HepG2 (cell line): ENCODE data around the gene BAZ1A. TPM values are rescaled to one million over a fixed set of nuclear protein-coding genes. Genes with fewer than 3 reads are reported as not detected.

Experiments
- ATAC-seq: fragments of 200-7000 bp; cut with Tn5 transposase; 3 replicates; pipeline ENCODE4 v1.9.1; 2020; ENCODE audit warnings: mild to moderate bottlenecking, moderate library complexity
- BruUV-seq: library from RNA; stranded (reverse); fragments of 400-500 nt; replicated peaks from 2 replicates; lab custom pipeline; 2021; lab: Mats Ljungman, UMichigan
- CTCF ChIA-PET: fragments of 300-600 bp; formaldehyde crosslinking; extraction: SDS; loops from one replicate; lab custom pipeline; 2021; ENCODE audit warnings: low total read pairs, inconsistent platforms, low intra/inter-chr PET ratio; lab: Yijun Ruan, JAX
- POLR2A ChIA-PET: fragments of 350-600 bp; sonication (Branson Sonifier 250); formaldehyde crosslinking; loops from one replicate; lab custom pipeline; 2020; ENCODE audit warnings: antibody characterized with exemption, inconsistent platforms; lab: Yijun Ruan, JAX
- DNase-seq: peaks from one replicate; pipeline ENCODE4 v3.0.0-alpha.2; 2015; ENCODE audit warnings: low spot score
- FAIRE-seq: peaks from 3 replicates; lab custom pipeline; 2011; peaks lifted over from hg19 to GRCh38; lab: Jason Lieb, UNC
- H2AFZ ChIP-seq: one replicate; pipeline ENCODE4 v1.6.1; 2011; ENCODE audit warnings: low read length, inconsistent platforms
- H3K27ac ChIP-seq: fragments of 300-600 bp; 3 replicates; pipeline ENCODE4 v1.8.0; 2011; ENCODE audit warnings: mixed run types, mild to moderate bottlenecking, mixed read lengths, low read length, inconsistent platforms; ENCODE audit not compliant: insufficient read depth; ENCODE audit errors: extremely low read length
- H3K27me3 ChIP-seq, 2 experiments: fragments of 200-600 bp in 1 of 2; 2 replicates in 1 of 2; 3 replicates in 1 of 2; pipeline versions ENCODE4 v1.6.0 to v1.8.0; 2011; ENCODE audit warnings: low read length in 2 of 2, mild to moderate bottlenecking in 2 of 2, moderate library complexity in 2 of 2, inconsistent platforms in 1 of 2; ENCODE audit not compliant: insufficient read depth in 2 of 2, control insufficient read depth in 1 of 2
- H3K36me3 ChIP-seq, 2 experiments: fragments of 200-600 bp in 1 of 2; replicated peaks in 1 of 2; 2 replicates in 1 of 2; 3 replicates in 1 of 2; pipeline versions ENCODE4 v1.5.1 to v1.8.0; 2011; ENCODE audit warnings: low read length in 2 of 2, inconsistent platforms in 1 of 2; ENCODE audit not compliant: insufficient read depth in 2 of 2, control insufficient read depth in 1 of 2
- H3K4me1 ChIP-seq: 2 replicates; pipeline ENCODE4 v1.5.1; 2012; ENCODE audit warnings: low read length, inconsistent platforms; ENCODE audit not compliant: insufficient read depth
- H3K4me2 ChIP-seq: 2 replicates; pipeline ENCODE4 v1.6.0; 2011; ENCODE audit warnings: low read depth, low read length, inconsistent platforms
- H3K4me3 ChIP-seq, 3 experiments: fragments of 200-600 bp in 1 of 3; sonication (generic), shearing (Covaris generic) in 1 of 3; replicated peaks in 1 of 3; 2 replicates each; pipeline ENCODE4 v1.5.1; 2011 to 2016; ENCODE audit warnings: low read length in 3 of 3, inconsistent platforms in 2 of 3, low read depth in 2 of 3, mild to moderate bottlenecking in 2 of 3, control low read depth in 1 of 3, mixed read lengths in 1 of 3; ENCODE audit not compliant: insufficient read depth in 1 of 3
- H3K79me2 ChIP-seq: one replicate; pipeline ENCODE4 v1.6.1; 2011; ENCODE audit warnings: low read length, inconsistent platforms; ENCODE audit not compliant: insufficient read depth
- H3K9ac ChIP-seq: 2 replicates; pipeline ENCODE4 v1.6.0; 2011; ENCODE audit warnings: mild to moderate bottlenecking, low read depth, low read length, inconsistent platforms; ENCODE audit not compliant: insufficient read depth
- H3K9me3 ChIP-seq: 2 replicates; pipeline ENCODE4 v1.5.1; 2012; ENCODE audit warnings: mild to moderate bottlenecking, low read length
- H4K20me1 ChIP-seq: 2 replicates; pipeline ENCODE4 v1.6.0; 2011; ENCODE audit warnings: inconsistent platforms, mild to moderate bottlenecking, low read length, moderate library complexity; ENCODE audit not compliant: insufficient read depth
- CCAR2 ChIP-seq: fragments of 200-400 bp; formaldehyde crosslinking; optimal IDR thresholded peaks from 2 replicates; pipeline ENCODE3; 2018; ENCODE audit warnings: low read depth, mild to moderate bottlenecking, low read length, moderate library complexity
- CERS6 ChIP-seq: sonication (generic); formaldehyde crosslinking; IDR thresholded peaks from 2 replicates; pipeline ENCODE4 v1.5.0; 2020; ENCODE audit warnings: missing genetic modification reagents
- CREB1 ChIP-seq, 2 experiments: fragments of 450-650 bp in 1 of 2; IDR thresholded peaks; 2 replicates each; pipeline ENCODE4 v1.6.1; 2016 to 2017; ENCODE audit warnings: control low read depth in 1 of 2, mild to moderate bottlenecking in 1 of 2, missing compliant biosample characterization in 1 of 2, missing genetic modification characterization in 1 of 2
- MAFG ChIP-seq: sonication (generic); formaldehyde crosslinking; IDR thresholded peaks from 2 replicates; pipeline ENCODE4 v1.5.1; 2020; ENCODE audit warnings: mild to moderate bottlenecking, missing genetic modification reagents
- NKX3-1 ChIP-seq: sonication (generic); formaldehyde crosslinking; IDR thresholded peaks from 2 replicates; pipeline ENCODE4 v1.5.0; 2020; ENCODE audit warnings: missing genetic modification reagents
- NPAS2 ChIP-seq: sonication (generic); formaldehyde crosslinking; IDR thresholded peaks from 2 replicates; pipeline ENCODE4 v1.8.0; 2022; ENCODE audit warnings: mild to moderate bottlenecking, missing genetic modification reagents, borderline replicate concordance
- REXO4 ChIP-seq: sonication (generic); formaldehyde crosslinking; IDR thresholded peaks from 2 replicates; pipeline ENCODE4 v1.8.0; 2022; ENCODE audit warnings: missing genetic modification reagents, mild to moderate bottlenecking, borderline replicate concordance
- SMARCE1 ChIP-seq: fragments of 450-650 bp; IDR thresholded peaks from 2 replicates; pipeline ENCODE4 v1.6.1; 2017; ENCODE audit warnings: borderline replicate concordance
- SRF ChIP-seq: IDR thresholded peaks from 2 replicates; pipeline ENCODE4 v1.6.1; 2011; ENCODE audit warnings: mild to moderate bottlenecking, low read depth, low read length, moderate library complexity
- TBL1XR1 ChIP-seq: fragments of 150-350 bp; IDR thresholded peaks from 2 replicates; pipeline ENCODE4 v1.6.1; 2014; ENCODE audit warnings: borderline replicate concordance, low read length; ENCODE audit not compliant: partially characterized antibody
- TOPORS ChIP-seq: sonication (generic); formaldehyde crosslinking; IDR thresholded peaks from 2 replicates; pipeline ENCODE4 v1.8.0; 2023; ENCODE audit warnings: mild to moderate bottlenecking, missing genetic modification reagents
- XRCC5 ChIP-seq: fragments of 200-400 bp; formaldehyde crosslinking; optimal IDR thresholded peaks from 2 replicates; pipeline ENCODE3; 2017; ENCODE audit warnings: mild to moderate bottlenecking, low read length
- ZC3H4 ChIP-seq: sonication (generic); formaldehyde crosslinking; IDR thresholded peaks from 2 replicates; pipeline ENCODE4 v1.4.0; 2020; ENCODE audit warnings: missing genetic modification reagents, borderline replicate concordance
- ZGPAT ChIP-seq: IDR thresholded peaks from 2 replicates; pipeline ENCODE4 v1.6.1; 2016; ENCODE audit warnings: mild to moderate bottlenecking
- ZNF160 ChIP-seq: sonication (generic); formaldehyde crosslinking; IDR thresholded peaks from 2 replicates; pipeline ENCODE4 v1.8.0; 2022; ENCODE audit warnings: mild to moderate bottlenecking, inconsistent platforms, missing genetic modification reagents
- ZNF564 ChIP-seq: sonication (generic); formaldehyde crosslinking; IDR thresholded peaks from 2 replicates; pipeline ENCODE4 v1.8.1; 2023; ENCODE audit warnings: mild to moderate bottlenecking, missing genetic modification reagents
- ZNF737 ChIP-seq: sonication (generic); formaldehyde crosslinking; IDR thresholded peaks from 2 replicates; pipeline ENCODE4 v1.5.0; 2020; ENCODE audit warnings: missing genetic modification reagents, mild to moderate bottlenecking, borderline replicate concordance
- WGBS: methylation state at CpG from one replicate; pipeline ENCODE4 v1.1.6; 2017; ENCODE audit warnings: low lambda C conversion rate; 5-methylcytosine and 5-hydroxymethylcytosine counted together
- in situ Hi-C: cut with HindIII; loops from 2 replicates; pipeline ENCODE4 v1.10.0; 2017; ENCODE audit warnings: low pct_unique_long_range_greater_than_20kb; ENCODE audit not compliant: extremely low pct_ligation_motif_present
- intact Hi-C: fragments of 100-400 bp; cut with micrococcal nuclease; formaldehyde crosslinking; loops from one replicate; pipeline ENCODE4 v1.10.0; 2022; ENCODE audit not compliant: unreplicated experiment
- polyA plus RNA-seq, 8 experiments: library from polyadenylated mRNA; depleted of rRNA in 3 of 8; stranded (reverse) in 7 of 8; unstranded in 1 of 8; fragments of >200 nt; fragmentation: Illumina TruSeq in 4 of 8; extraction: Trizol in 4 of 8; gene quantifications; 2 replicates each; pipeline versions ENCODE4 v1.2.1 to v1.2.3, GENCODE V29; 2011 to 2016; ENCODE audit warnings: low read depth in 4 of 8, missing spikeins in 1 of 8, mixed read lengths in 1 of 8; ENCODE audit not compliant: insufficient read depth in 1 of 8
- total RNA-seq, 5 experiments: library from RNA; depleted of rRNA; stranded (reverse); fragments of >200 nt; fragmentation: Illumina TruSeq; extraction: Trizol; gene quantifications; 2 replicates each; pipeline ENCODE4 v1.2.3, GENCODE V29; 2016; ENCODE audit warnings: low read depth in 1 of 5

Gene BAZ1A
- total and polyA plus RNA-seq, 2 of the 13 experiments (the other 11 are each of a cell fraction or from before 2014, with no cell fraction given): 20.9 to 56.8 TPM

GRCh38 chr14:34845869-34846268, 29.3 kb downstream of the BAZ1A start:
- Histone ChIP-seq H3K4me2 (no peak overlapping the region), H3K27ac (no peak overlapping the region), H3K4me1 (peaks cover 20% of the 10 kb centered on the region), H3K79me2 (no peaks in the 10 kb centered on the region), H3K9me3 (no peaks in the 10 kb centered on the region), H2AFZ (no peak overlapping the region), H3K4me3 (no peak overlapping the region), H4K20me1 (no peaks in the 10 kb centered on the region), H3K36me3 (peaks cover 0 to 3% of the 10 kb centered on the region in 2 experiments; a peak in 2 of 5 replicates), H3K9ac (no peak overlapping the region), H3K27me3 (no peaks in the 10 kb centered on the region)
- no TSS peak for BruUV-seq
- TF ChIP-seq XRCC5 (no peak), ZNF160 (CRISPR knock-in tag) (no peak), TOPORS (CRISPR knock-in tag) (no peak), SRF (no peak)
- FAIRE-seq (no peak), ATAC-seq (no peak), DNase-seq (no peak)
- ChIA-PET POLR2A (no interaction called here), CTCF (no interaction called here)
- intact Hi-C loops: no loop called here
- 97% methylated on average over 1 of the region's 1 CpG for WGBS
- in situ Hi-C loops: no loop called here

- no peaks in the 10 kb centered on the region for H4K20me1 ChIP-seq
- no peak overlapping the region for H2AFZ ChIP-seq
- no TSS peak for BruUV-seq
- FAIRE-seq: no peak
- POLR2A ChIA-PET: interaction anchor here (0.9 to 1.3 kb wide), 3 partner anchors 30 to 139 kb away, joined by 3 to 4 read pairs (median 4); partner anchors contain the start of gene BAZ1A
- peaks cover 4% of the 10 kb centered on the region for H3K79me2 ChIP-seq
- intact Hi-C loops: loop anchor here (2.0 kb wide), 1 partner anchor 30 kb away; no protein-coding TSS in a partner anchor
- in situ Hi-C loops: no loop called here
- 84% methylated on average over 3 of the region's 3 CpGs for WGBS
- H3K27ac ChIP-seq: peak overlapping the region; percentile 48
- peak; percentile 23 for DNase-seq
- no peaks in the 10 kb centered on the region for H3K27me3 ChIP-seq
- H3K9me3 ChIP-seq: no peaks in the 10 kb centered on the region
- CTCF ChIA-PET: no interaction called here
- peak; percentile 75 for ATAC-seq
- H3K4me1 ChIP-seq: peaks cover 33% of the 10 kb centered on the region
- H3K9ac ChIP-seq: no peak overlapping the region
- no peak overlapping the region for H3K4me3 ChIP-seq
- H3K4me2 ChIP-seq: no peak overlapping the region
- peaks cover 0 to 3% of the 10 kb centered on the region in 2 experiments; a peak in 1 of 5 replicates for H3K36me3 ChIP-seq
- no peak for TF ChIP-seq SMARCE1
- no peak for TF ChIP-seq CCAR2
- TF ChIP-seq NPAS2 (CRISPR knock-in tag): no peak
- no peak for TF ChIP-seq ZGPAT
- TF ChIP-seq ZNF564: no peak
- no peak for TF ChIP-seq ZC3H4
- no peak for TF ChIP-seq ZNF737 (CRISPR knock-in tag)
- TF ChIP-seq CERS6 (CRISPR knock-in tag): no peak
- no peak for TF ChIP-seq NKX3-1
- TF ChIP-seq TBL1XR1: no peak
- TF ChIP-seq CREB1 (IDR thresholded peaks at IDR 0.05): peak; percentile 44; the same call in 1 of the 2 replicates
- TF ChIP-seq CREB1 (CRISPR knock-in tag; IDR thresholded peaks at IDR 0.05): no peak
- no peak for TF ChIP-seq REXO4 (CRISPR knock-in tag)
- TF ChIP-seq MAFG (CRISPR knock-in tag): no peak
Measured at GRCh38 chr14:34843011-34843554, 32.1 kb downstream of the BAZ1A start.
